Measurements from ENCODE around the gene MPPED1. TPM values are rescaled to one million over a fixed set of nuclear protein-coding genes. Genes with fewer than 3 reads are reported as not detected.

Gene MPPED1
- total RNA-seq, 1 donor from 2014 or later: 0.37 TPM

DNA sequence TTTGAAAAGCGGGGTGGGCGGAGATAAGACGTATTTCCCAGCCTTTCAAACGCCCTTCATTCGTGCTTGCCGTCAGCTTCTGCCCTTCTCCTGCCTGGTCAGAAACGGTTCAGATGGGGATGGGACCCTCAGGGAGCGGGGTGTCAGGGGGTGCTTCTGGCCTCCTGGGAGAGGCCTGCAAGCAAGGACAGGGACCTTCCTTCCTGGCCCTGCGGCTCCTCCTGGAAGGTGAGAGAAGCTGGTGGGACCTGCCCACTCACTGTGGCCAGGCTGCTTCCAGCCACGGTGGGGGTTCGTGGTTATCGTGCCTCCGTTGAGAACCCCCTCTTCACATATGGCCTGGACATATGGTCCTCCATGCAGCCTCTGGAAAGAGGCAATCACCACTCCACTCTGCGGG lies 104.6 kb downstream of the MPPED1 start:
- no peaks in the 10 kb centered on the region for H3K9me3 Mint-ChIP-seq (ENCODE audit: unreplicated experiment)
- H3K36me3 Mint-ChIP-seq (ENCODE audit: unreplicated experiment): no peaks in the 10 kb centered on the region
- TF ChIP-seq, protein P1, sequence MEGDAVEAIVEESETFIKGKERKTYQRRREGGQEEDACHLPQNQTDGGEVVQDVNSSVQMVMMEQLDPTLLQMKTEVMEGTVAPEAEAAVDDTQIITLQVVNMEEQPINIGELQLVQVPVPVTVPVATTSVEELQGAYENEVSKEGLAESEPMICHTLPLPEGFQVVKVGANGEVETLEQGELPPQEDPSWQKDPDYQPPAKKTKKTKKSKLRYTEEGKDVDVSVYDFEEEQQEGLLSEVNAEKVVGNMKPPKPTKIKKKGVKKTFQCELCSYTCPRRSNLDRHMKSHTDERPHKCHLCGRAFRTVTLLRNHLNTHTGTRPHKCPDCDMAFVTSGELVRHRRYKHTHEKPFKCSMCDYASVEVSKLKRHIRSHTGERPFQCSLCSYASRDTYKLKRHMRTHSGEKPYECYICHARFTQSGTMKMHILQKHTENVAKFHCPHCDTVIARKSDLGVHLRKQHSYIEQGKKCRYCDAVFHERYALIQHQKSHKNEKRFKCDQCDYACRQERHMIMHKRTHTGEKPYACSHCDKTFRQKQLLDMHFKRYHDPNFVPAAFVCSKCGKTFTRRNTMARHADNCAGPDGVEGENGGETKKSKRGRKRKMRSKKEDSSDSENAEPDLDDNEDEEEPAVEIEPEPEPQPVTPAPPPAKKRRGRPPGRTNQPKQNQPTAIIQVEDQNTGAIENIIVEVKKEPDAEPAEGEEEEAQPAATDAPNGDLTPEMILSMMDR (IDR thresholded peaks at IDR 0.05; ENCODE audit: partially characterized antibody, unreplicated experiment): no peak
- no peak overlapping the region for H3K27ac Mint-ChIP-seq (ENCODE audit: unreplicated experiment)
- DNase-seq: no peak
- H3K4me1 Mint-ChIP-seq (ENCODE audit: low read depth, unreplicated experiment): no peaks in the 10 kb centered on the region
- H3K4me3 Mint-ChIP-seq (ENCODE audit: unreplicated experiment): no peak overlapping the region
- peaks cover 2% of the 10 kb centered on the region for H3K27me3 Mint-ChIP-seq (ENCODE audit: unreplicated experiment)

- no peaks in the 10 kb centered on the region for H3K4me1 Mint-ChIP-seq (ENCODE audit: low read depth, unreplicated experiment)
- no peak overlapping the region for H3K27ac Mint-ChIP-seq (ENCODE audit: unreplicated experiment)
- no peaks in the 10 kb centered on the region for H3K36me3 Mint-ChIP-seq (ENCODE audit: unreplicated experiment)
- H3K9me3 Mint-ChIP-seq (ENCODE audit: unreplicated experiment): no peaks in the 10 kb centered on the region
- no peak overlapping the region for H3K4me3 Mint-ChIP-seq (ENCODE audit: unreplicated experiment)
- TF ChIP-seq, protein P1 (IDR thresholded peaks at IDR 0.05; ENCODE audit: partially characterized antibody, unreplicated experiment): no peak
- DNase-seq: no peak
- peaks cover 2% of the 10 kb centered on the region for H3K27me3 Mint-ChIP-seq (ENCODE audit: unreplicated experiment)
These were observed 105.3 kb downstream of the MPPED1 start for GRCh38 chr22:43516996-43517635.

GRCh38 chr22:43520632-43521039 lies 108.8 kb downstream of the MPPED1 start:
- peaks cover 1% of the 10 kb centered on the region for H3K9me3 Mint-ChIP-seq (ENCODE audit: unreplicated experiment)
- H3K4me3 Mint-ChIP-seq (ENCODE audit: unreplicated experiment): no peak overlapping the region
- no peaks in the 10 kb centered on the region for H3K4me1 Mint-ChIP-seq (ENCODE audit: low read depth, unreplicated experiment)
- H3K36me3 Mint-ChIP-seq (ENCODE audit: unreplicated experiment): no peaks in the 10 kb centered on the region
- H3K27me3 Mint-ChIP-seq (ENCODE audit: unreplicated experiment): peaks cover 2% of the 10 kb centered on the region
- DNase-seq: no peak
- TF ChIP-seq, protein P1 (IDR thresholded peaks at IDR 0.05; ENCODE audit: partially characterized antibody, unreplicated experiment): no peak
- H3K27ac Mint-ChIP-seq (ENCODE audit: unreplicated experiment): no peak overlapping the region

- Mint-ChIP-seq H3K27ac (ENCODE audit: unreplicated experiment) (no peak overlapping the region), H3K9me3 (ENCODE audit: unreplicated experiment) (peaks cover 1% of the 10 kb centered on the region), H3K27me3 (ENCODE audit: unreplicated experiment) (peaks cover 2% of the 10 kb centered on the region), H3K4me1 (ENCODE audit: low read depth, unreplicated experiment) (no peaks in the 10 kb centered on the region), H3K4me3 (ENCODE audit: unreplicated experiment) (no peak overlapping the region), H3K36me3 (ENCODE audit: unreplicated experiment) (no peaks in the 10 kb centered on the region)
- TF ChIP-seq, protein P1 (IDR thresholded peaks at IDR 0.05; ENCODE audit: partially characterized antibody, unreplicated experiment): no peak
- DNase-seq: no peak
These were observed 109.9 kb downstream of the MPPED1 start for GRCh38 chr22:43521716-43522115.

GRCh38 chr22:43526117-43526655 lies 114.4 kb downstream of the MPPED1 start:
- TF ChIP-seq, protein P1 (IDR thresholded peaks at IDR 0.05; ENCODE audit: partially characterized antibody, unreplicated experiment): no peak
- no peak for DNase-seq
- no peak overlapping the region for H3K4me3 Mint-ChIP-seq (ENCODE audit: unreplicated experiment)
- H3K4me1 Mint-ChIP-seq (ENCODE audit: low read depth, unreplicated experiment): no peaks in the 10 kb centered on the region
- no peaks in the 10 kb centered on the region for H3K27me3 Mint-ChIP-seq (ENCODE audit: unreplicated experiment)
- H3K27ac Mint-ChIP-seq (ENCODE audit: unreplicated experiment): no peak overlapping the region
- H3K9me3 Mint-ChIP-seq (ENCODE audit: unreplicated experiment): peaks cover 1% of the 10 kb centered on the region
- no peaks in the 10 kb centered on the region for H3K36me3 Mint-ChIP-seq (ENCODE audit: unreplicated experiment)
